ENCODE results near the gene KCNQ1.

Gene KCNQ1

DNA sequence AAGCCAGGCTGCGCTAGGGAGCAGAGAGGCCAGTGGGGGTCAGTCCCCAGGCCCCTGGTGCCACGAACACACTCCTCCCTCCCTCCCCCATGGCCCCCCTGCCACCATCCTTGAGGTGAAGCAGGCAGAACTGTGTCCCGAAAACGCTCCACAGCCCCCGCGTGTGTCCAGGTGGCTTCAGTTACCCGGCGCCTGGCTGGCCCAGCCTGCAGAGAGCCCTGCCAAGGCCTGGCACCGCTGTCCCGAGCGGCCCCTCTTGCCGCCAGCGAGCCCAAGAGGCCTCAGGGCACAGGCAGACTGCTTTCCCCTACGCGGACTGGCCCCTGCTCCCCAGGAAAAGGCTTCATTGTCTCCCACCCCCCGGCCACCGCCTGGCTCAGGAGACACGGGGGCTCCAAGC, 413.1 kb downstream of the KCNQ1 start:
- DNase-seq, result no peak

DNA sequence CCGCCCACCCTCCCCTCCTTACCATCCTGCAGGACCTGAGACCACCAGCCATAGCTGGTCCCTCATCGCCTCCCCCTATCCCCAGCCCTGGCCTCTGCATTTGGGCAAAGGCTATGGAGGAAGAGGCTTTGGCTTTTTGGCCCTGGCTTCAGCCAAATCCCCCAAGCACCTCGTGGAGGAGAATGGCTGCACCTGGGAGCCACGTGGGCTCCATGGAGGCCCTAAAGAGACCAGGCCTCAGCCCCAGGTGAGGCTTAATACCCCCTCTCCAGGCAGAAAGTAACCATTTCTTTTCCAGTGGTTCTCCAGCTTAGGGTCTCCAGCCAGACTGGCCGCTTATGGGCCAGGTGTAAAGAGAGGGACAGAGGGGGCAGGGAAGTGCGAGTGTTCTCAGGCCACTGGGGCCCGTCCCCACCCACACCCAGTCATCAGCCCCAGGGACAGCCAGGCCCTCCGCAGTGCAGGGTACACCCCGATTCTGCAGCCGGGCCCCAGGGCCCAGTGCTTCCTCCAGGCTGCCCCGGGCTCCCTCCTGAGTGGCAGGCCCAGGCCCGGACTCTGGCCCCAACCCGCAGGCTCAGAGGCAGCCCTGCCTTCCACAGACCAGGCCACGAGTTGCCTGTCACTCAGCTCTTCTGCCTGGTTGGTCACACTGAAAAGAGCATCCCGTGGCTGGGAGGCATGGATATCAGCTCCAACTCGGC, 414.3 kb downstream of the KCNQ1 start:
- DNase-seq, result no peak

- DNase-seq, result no peak
Measured at GRCh38 chr11:2859699-2860037, 414.9 kb downstream of the KCNQ1 start.

DNA sequence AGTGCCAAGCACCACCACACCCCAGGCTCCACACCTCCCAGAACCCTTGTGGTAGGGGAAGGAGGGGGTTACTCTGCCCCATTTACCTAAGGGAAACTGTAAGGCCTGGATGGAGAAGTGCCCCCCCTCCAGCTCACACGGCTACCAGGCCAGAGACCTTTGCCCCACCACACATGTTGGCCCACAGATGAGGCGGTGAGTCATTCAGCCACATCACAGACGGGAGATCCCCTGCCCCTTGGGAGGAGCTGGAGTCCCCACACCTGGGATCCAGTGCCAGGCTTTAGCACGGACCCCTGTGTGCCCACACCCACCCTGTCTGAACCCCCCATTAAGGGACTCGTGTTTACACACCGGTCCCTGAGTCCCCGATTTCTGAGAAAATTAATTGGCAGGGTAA, 415.8 kb downstream of the KCNQ1 start:
- no peak for DNase-seq

DNA sequence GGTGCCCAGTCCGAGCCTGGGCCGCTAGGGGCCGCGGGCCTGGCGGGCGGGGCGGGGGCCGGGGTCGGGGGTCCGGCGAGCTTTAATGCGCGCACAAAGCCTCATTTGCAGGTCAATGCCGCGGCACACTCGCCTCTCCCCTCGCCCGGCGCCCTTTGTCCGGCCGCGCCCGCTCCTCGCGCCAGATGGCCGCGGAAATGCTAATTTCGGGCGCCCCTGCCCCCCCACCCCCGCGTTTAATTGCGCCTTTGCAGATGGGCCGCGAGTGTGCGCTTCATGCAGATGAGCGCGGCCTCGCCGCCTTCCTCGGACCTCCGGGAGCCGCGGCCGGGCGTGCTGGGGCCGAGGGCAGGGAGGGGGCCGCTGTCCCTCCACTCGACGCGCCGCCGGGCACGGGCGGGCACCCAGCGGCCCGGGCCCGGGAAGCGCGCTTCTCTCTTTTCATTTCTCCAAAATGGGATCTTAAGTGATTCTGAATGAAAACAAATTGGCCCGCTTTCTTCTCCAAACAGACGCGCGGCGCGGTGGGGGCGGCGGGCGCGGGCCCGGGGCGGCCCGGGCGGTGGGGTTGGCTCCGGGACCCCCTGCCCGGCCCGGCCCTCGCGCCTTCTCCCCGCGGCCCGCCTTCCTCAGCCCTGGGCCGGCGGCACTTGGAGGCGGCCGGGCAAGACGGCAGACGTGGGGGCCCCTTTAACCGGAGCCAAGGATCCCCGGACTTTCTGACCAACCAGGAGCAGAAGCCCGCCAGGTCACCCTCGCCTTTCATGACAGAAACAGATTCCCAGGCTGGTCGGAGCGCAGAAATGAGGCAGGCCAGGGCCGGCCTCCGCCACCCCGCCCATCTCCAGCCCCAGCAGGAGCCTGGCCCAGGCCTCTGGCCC, 417.8 kb downstream of the KCNQ1 start:
- no peak for DNase-seq

DNA sequence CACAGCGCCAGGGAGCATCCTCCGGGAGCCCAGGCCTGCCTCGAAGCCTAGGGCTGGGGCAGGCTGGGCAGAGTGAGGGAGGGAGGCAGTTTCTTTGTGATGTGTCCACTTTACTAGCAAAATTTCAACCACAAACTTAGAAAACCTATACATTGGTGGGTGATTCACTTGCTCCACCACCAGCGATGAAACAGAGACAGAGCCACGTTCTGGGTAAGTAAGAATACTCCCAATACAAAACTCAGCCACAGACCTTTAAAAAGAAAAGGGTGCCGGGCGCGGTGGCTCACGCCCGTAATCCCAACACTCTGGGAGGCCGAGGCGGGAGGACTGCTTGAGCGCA, 418.4 kb downstream of the KCNQ1 start:
- DNase-seq, result no peak

GRCh38 chr11:2864901-2865300, 420.1 kb downstream of the KCNQ1 start:
- no peak for DNase-seq

GRCh38 chr11:2865922-2866577, 421.2 kb downstream of the KCNQ1 start:
- no peak for DNase-seq

- DNase-seq, result no peak
Measured at GRCh38 chr11:2867142-2867541, 422.3 kb downstream of the KCNQ1 start.

- no peak for DNase-seq
Measured at GRCh38 chr11:2867722-2868505, 423.1 kb downstream of the KCNQ1 start.

DNA sequence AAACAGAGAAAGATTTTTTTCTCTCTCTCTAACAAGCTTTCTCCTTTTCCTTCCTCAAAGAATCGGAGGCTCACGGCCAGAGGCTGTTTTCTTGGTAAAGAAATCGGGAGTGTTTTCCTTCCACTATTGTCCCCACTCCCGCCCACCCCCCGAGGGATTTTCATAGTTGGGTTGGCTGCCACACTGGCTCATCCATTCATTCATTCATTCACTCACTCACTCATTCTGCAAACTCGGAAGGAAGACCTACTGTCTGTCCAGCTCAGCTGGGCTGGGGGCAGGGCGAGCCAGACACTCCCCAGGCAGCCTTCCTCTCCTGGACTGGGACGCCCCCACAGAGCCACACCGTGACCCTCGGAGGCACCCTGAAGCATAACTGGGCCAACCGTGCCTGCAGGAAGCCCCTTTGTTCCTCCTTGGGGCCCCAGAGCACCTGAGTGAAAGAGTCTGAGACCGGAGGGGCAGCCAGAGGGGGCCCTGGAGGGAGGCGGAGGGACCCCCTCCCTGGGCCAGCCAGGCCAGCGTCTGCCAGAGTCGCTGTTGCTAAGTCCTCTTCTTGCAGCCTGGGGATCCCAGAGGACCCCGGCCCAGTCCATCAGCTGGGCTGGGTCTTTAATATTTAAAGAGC, 423.8 kb downstream of the KCNQ1 start:
- DNase-seq, result no peak

- no peak for DNase-seq
Measured at GRCh38 chr11:2869134-2869526, 424.3 kb downstream of the KCNQ1 start.

DNA sequence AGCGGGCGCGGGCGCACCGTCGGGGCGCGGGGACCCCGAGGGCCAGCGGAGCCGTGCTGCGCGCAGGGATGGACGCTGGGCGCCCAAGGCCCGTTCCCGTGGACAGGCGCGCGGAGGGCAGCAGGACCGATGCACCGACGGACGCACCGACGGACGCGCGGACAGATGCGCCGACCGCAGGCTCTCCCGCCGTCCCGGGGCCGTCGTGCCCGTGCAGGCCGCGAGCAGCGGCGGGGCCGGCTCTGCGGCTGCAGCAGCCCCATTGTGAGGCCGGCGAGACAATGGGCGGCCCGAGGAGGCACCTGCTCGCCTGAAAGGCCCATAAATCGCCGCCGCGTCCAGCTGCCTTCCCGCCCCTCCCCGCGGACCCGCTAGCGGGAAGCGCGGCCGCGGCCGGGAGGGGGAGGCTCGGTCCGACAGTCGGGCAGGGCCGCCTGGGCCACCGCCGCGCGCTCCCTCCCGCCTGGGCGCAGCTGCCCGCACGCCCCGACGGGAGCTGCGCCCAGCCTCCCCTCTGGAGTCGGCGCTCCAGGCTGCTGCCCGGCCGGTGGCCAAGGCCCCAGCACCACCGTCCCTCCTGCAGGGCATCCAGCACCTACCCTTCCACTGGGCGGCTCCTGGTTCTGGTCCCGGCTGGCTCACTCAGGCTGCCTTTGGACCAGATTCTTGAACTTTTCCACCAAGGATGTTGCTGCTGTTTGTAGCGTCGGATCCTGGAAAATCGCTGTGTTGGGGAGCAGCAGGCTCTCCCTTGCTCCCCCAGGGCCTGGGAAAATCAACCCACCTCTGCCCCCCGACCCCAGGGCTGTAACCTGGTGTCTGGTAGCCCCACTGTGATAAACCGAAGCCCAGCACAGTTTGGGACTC, 425.0 kb downstream of the KCNQ1 start:
- DNase-seq, result no peak

DNA sequence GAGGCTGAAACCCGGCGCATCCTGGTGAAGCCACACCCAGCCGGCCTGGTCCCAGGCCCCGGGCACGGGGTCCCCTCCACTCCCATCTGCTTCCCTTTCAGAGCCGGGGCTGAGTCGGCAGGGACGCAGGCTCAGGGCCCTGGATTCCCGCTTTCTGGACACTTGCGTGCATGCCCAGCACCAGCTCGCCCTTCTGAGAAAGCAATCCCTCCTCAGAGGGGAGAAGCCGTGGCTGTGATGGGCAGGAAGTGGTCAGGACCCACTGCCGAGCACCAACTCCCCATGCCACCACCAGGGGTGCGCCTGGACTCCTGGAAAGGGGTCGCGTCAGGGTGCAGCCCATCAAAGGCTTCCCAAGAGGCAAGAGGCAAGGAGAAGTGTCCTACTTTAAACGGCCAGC, 425.7 kb downstream of the KCNQ1 start:
- DNase-seq, result no peak

GRCh38 chr11:2870969-2871680, 426.3 kb downstream of the KCNQ1 start:
- DNase-seq, result no peak

DNA sequence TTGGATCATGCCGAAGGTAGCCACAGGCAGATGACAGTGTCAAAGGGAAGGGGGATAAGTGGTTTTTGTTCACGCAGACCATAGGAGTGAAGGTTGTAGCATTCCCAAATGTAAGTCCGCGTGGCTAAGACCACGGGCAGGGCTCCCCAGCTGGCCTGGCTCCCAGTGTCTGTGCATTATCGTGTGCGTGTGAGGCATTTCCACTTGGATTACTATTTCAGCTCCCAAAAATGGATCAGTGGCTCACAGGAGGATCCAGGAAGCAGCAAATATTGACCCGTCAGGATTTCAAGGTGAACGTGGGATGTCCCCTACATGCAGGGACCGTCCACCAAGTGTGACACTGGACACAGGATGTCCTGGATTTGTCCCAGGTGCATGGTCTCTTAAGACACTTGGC, 430.2 kb downstream of the KCNQ1 start:
- DNase-seq, result no peak

DNA sequence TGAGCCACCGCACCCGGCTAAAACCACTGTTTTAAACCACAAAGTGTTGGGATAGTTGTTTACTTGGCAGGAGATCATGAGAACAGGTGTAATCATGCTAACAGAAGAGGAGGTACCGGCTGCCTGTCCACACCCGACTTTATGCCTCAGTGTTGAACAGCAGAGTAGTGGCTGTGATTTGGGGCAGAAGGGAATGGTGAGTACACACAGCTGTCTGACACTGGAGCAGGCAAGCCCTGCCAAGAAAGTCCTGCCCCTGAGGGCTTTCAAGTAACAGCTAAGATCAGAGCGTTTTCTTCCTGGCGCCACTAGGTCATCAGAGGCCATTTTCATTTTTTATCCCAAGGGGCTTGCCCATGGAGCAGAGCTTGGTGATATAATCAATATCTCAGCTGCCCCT, 432.7 kb downstream of the KCNQ1 start:
- DNase-seq, result no peak

DNA sequence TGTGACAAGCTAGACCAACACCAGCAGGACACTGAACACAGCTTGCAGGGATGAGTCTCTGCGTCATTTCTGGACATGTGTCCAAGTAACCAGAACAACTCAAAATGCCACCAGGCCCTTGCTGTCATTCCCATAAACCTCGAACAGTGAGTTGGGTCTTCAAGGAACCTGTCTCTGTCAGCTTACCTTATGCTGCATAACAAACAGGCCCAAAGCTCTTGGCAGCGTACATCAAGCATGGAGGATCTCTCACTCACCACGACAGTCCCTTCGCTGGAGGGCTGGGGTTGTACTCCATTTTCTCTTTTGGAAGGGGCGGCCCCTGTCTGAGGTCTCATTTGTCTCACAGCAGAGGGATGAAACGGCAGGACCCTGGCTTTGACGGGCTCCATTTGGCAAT, 434.0 kb downstream of the KCNQ1 start:
- no peak for DNase-seq

- DNase-seq, result no peak
Measured at GRCh38 chr11:2880646-2881045, 435.8 kb downstream of the KCNQ1 start.

DNA sequence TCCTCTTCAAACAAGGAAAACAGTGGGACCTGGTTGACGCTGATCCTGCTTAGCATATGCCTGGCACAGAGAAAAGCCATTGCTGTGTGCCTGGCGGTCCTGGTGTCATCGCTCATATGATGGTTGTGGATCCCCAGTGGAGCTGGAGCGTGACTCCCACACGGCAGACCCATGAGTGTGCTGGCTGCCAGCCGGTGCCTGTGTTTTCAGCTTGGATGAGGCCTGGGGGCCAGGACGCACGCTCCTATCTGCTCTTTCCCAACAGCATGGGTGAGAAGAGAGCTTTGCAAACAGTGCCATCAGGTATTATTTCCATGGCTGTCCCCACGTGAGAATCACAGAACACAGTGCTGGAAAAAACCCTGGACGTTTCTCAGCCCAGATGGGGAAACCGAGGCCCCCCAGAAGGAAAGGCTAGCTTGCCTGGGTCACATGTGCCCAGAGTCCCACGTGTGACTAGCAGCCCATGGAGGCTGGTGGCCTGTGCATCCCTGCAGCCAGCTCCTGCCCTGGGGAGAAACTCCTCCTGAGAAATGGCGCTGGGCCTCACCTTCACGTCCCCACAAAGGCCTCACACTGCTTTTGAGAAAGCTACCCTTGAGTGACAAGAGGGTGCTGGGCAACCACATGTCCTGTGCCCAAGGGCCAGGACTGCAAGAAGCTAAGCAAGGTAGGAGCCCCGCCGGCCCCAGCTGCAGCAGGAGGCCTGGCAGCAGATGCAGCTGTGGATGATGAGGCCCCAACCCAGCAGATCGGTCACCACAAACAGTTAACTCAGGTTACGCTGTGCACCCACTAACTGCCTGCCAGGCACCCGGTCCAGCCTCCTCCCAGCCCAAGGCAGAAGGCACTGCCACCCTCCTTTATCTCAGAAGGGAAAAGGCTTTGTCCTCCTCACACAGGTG, 436.5 kb downstream of the KCNQ1 start:
- no peak for DNase-seq

Data from stimulated activated CD4-positive, alpha-beta T cell treated with anti-CD3 and anti-CD28 coated beads, Interleukin-4, amount 100 ng/mL, for 4 hours (primary cell).